Measurements from ENCODE around the gene CCDC178.

GRCh38 chr18:32958746-32959145 is 481.8 kb downstream of the CCDC178 start:
- TF ChIP-seq CTCF (IDR thresholded peaks at IDR 0.05; ENCODE audit: extremely low read depth in 1 of 2, insufficient read depth in 1 of 2, low read depth in 1 of 2, low read length in 2 of 2) (no peak), EZH2 (IDR thresholded peaks at IDR 0.05; ENCODE audit: borderline replicate concordance, low read depth, low read length, severe bottlenecking) (no peak), POLR2AphosphoS5 (IDR thresholded peaks at IDR 0.05; ENCODE audit: insufficient read depth, low read depth, low read length) (no peak), FOS (IDR thresholded peaks at IDR 0.05; ENCODE audit: borderline replicate concordance, insufficient read depth, low read length) (no peak), POLR2A (IDR thresholded peaks at IDR 0.05; ENCODE audit: low read depth, low read length) (no peak), JUN (IDR thresholded peaks at IDR 0.05; ENCODE audit: borderline replicate concordance, insufficient read depth, insufficient read length, low read depth) (no peak), MAX (IDR thresholded peaks at IDR 0.05; ENCODE audit: insufficient read depth, insufficient read length) (no peak), GATA2 (IDR thresholded peaks at IDR 0.05; ENCODE audit: insufficient read depth, insufficient read length, low read depth, low read length) (no peak)
